ENCODE measurements around the gene STPG2. TPM values are rescaled to one million over a fixed set of nuclear protein-coding genes. Genes with fewer than 3 reads are reported as not detected.

STPG2 gene
- total and polyA plus RNA-seq, 2 donors (not counting 1 experiment from before 2014, with no cell fraction given): 0.13 to 0.49 TPM

- intact Hi-C loops (cut with micrococcal nuclease): loop anchor here (1.0 to 2.0 kb wide), 5 partner anchors 111 to 1255 kb away; partner anchors contain the start of gene RAP1GDS1
- Histone ChIP-seq H3K79me2 (ENCODE audit: control insufficient read depth, insufficient read depth, low read length) (no peaks in the 10 kb centered on the region), H3K9me3 (ENCODE audit: control extremely low read depth in 1 of 3, control insufficient read depth in 2 of 3, insufficient read depth in 1 of 3, low read length in 2 of 3) (peaks cover 0 to 2% (median 0%) of the 10 kb centered on the region in 3 donors), H4K20me1 (ENCODE audit: control insufficient read depth, insufficient read depth, low read length, poor library complexity, severe bottlenecking) (no peaks in the 10 kb centered on the region), H3K36me3 (replicated peaks in 1 of 2; ENCODE audit: control extremely low read depth in 1 of 2, control insufficient read depth in 1 of 2, extremely low read depth in 1 of 2, insufficient read depth in 2 of 2, low read length in 1 of 2) (no peaks in the 10 kb centered on the region), H3K27ac (ENCODE audit: low read length in 2 of 2) (no peak overlapping the region), H3K4me1 (ENCODE audit: control insufficient read depth in 2 of 2, insufficient read depth in 2 of 2, low read length in 2 of 2) (peaks cover 7 to 20% of the 10 kb centered on the region in 2 donors), H3K27me3 (replicated peaks in 1 of 4; ENCODE audit: control extremely low read depth in 1 of 4, control insufficient read depth in 3 of 4, insufficient read depth in 4 of 4, low read length in 3 of 4) (no peaks in the 10 kb centered on the region), H3K4me3 (ENCODE audit: control extremely low read depth in 1 of 5, extremely low read depth in 1 of 5, insufficient read depth in 1 of 5, low read depth in 2 of 5, low read length in 4 of 5) (no peak overlapping the region), H2AFZ (ENCODE audit: insufficient read depth, low read depth, low read length, poor library complexity, severe bottlenecking) (no peak overlapping the region), H3K9ac (ENCODE audit: low read length) (no peak overlapping the region), H3K4me2 (replicated peaks; ENCODE audit: low read depth, low read length, poor library complexity, severe bottlenecking) (no peak overlapping the region)
- H3K4me3 Mint-ChIP-seq: no peak overlapping the region
- ATAC-seq (ENCODE audit: low read depth): no peak
- ChIA-PET POLR2A (interaction anchor here (2.2 kb wide), 1 partner anchor 54 kb away, joined by 13 read pairs; no protein-coding TSS in a partner anchor), CTCF (interaction anchor here (0.6 to 4.3 kb wide), 21 partner anchors 7 to 1254 kb away, joined by 3 to 60 read pairs (median 4); partner anchors contain the start of genes METAP1 and STPG2)
- H3K9me3 Mint-ChIP-seq (ENCODE audit: insufficient read depth): no peaks in the 10 kb centered on the region
- TF ChIP-seq CTCF (IDR thresholded peaks at IDR 0.05): peak; percentile 70
- TF ChIP-seq EZH2 (IDR thresholded peaks at IDR 0.05; ENCODE audit: borderline replicate concordance, insufficient read depth, low read depth, low read length, poor library complexity, severe bottlenecking): no peak
- no peaks in the 10 kb centered on the region for H3K27me3 Mint-ChIP-seq
- H3K27ac Mint-ChIP-seq: no peak overlapping the region
- peaks cover 23% of the 10 kb centered on the region for H3K4me1 Mint-ChIP-seq
- DNase-seq: peak; percentile 13
Measured at GRCh38 chr4:98150092-98150761, 7.0 kb upstream of the STPG2 start.

- H3K4me3 Mint-ChIP-seq: no peak overlapping the region
- H3K4me1 Mint-ChIP-seq: peaks cover 29% of the 10 kb centered on the region
- intact Hi-C loops (cut with micrococcal nuclease): no loop called here
- ChIA-PET POLR2A (no interaction called here), CTCF (interaction anchor here (0.6 to 4.3 kb wide), 7 partner anchors 9 to 907 kb away, joined by 3 to 60 read pairs (median 4); partner anchors contain the start of gene EIF4E)
- no peak overlapping the region for H3K4me3 ChIP-seq (ENCODE audit: control extremely low read depth in 1 of 5, extremely low read depth in 1 of 5, insufficient read depth in 1 of 5, low read depth in 2 of 5, low read length in 4 of 5)
- no peaks in the 10 kb centered on the region for H3K27me3 ChIP-seq (replicated peaks in 1 of 4; ENCODE audit: control extremely low read depth in 1 of 4, control insufficient read depth in 3 of 4, insufficient read depth in 4 of 4, low read length in 3 of 4)
- H4K20me1 ChIP-seq (ENCODE audit: control insufficient read depth, insufficient read depth, low read length, poor library complexity, severe bottlenecking): no peaks in the 10 kb centered on the region
- DNase-seq (peak; percentile 9), ATAC-seq (ENCODE audit: low read depth) (no peak)
- no peaks in the 10 kb centered on the region for H3K79me2 ChIP-seq (ENCODE audit: control insufficient read depth, insufficient read depth, low read length)
- H3K9ac ChIP-seq (ENCODE audit: low read length): no peak overlapping the region
- H3K9me3 Mint-ChIP-seq (ENCODE audit: insufficient read depth): no peaks in the 10 kb centered on the region
- H2AFZ ChIP-seq (ENCODE audit: insufficient read depth, low read depth, low read length, poor library complexity, severe bottlenecking): peak overlapping the region; percentile 24
- H3K9me3 ChIP-seq (ENCODE audit: control extremely low read depth in 1 of 3, control insufficient read depth in 2 of 3, insufficient read depth in 1 of 3, low read length in 2 of 3): peaks cover 0 to 2% (median 0%) of the 10 kb centered on the region in 3 donors
- H3K4me1 ChIP-seq (ENCODE audit: control insufficient read depth in 2 of 2, insufficient read depth in 2 of 2, low read length in 2 of 2): peaks cover 10 to 23% of the 10 kb centered on the region in 2 donors
- H3K27ac Mint-ChIP-seq: no peak overlapping the region
- no peaks in the 10 kb centered on the region for H3K36me3 ChIP-seq (replicated peaks in 1 of 2; ENCODE audit: control extremely low read depth in 1 of 2, control insufficient read depth in 1 of 2, extremely low read depth in 1 of 2, insufficient read depth in 2 of 2, low read length in 1 of 2)
- peak overlapping the region; percentile 45 for H3K4me2 ChIP-seq (replicated peaks; ENCODE audit: low read depth, low read length, poor library complexity, severe bottlenecking)
- no peaks in the 10 kb centered on the region for H3K27me3 Mint-ChIP-seq
- no peak overlapping the region for H3K27ac ChIP-seq (ENCODE audit: low read length in 2 of 2)
- no peak for TF ChIP-seq CTCF (IDR thresholded peaks at IDR 0.05)
- no peak for TF ChIP-seq EZH2 (IDR thresholded peaks at IDR 0.05; ENCODE audit: borderline replicate concordance, insufficient read depth, low read depth, low read length, poor library complexity, severe bottlenecking)
Measured at GRCh38 chr4:98148856-98149255, 5.6 kb upstream of the STPG2 start.

Data from B cell (primary cell).